Gastroesophageal sphincter (tissue), 4 donors: ENCODE data around the gene CCSER1. TPM values are rescaled to one million over a fixed set of nuclear protein-coding genes. Genes with fewer than 3 reads are reported as not detected.

Experiments
- ATAC-seq: fragments of 150-250 bp; one replicate; pipeline ENCODE4 v1.9.1; 2016; ENCODE audit warnings: mild to moderate bottlenecking, moderate library complexity
- H3K27ac ChIP-seq, 4 donors: fragments of 200-600 bp; sonication (generic) in 3 of 4; 1 replicate in 3 of 4; 2 replicates in 1 of 4; pipeline ENCODE4 v1.5.1; 2016 to 2019
- H3K27me3 ChIP-seq: fragments of 200-600 bp; sonication (generic); one replicate; pipeline ENCODE4 v1.5.1; 2019
- H3K36me3 ChIP-seq, 2 donors: fragments of 200-600 bp; sonication (generic); one replicate each; pipeline ENCODE4 v1.5.1; 2019; ENCODE audit warnings: control low read depth in 1 of 2
- H3K4me1 ChIP-seq, 3 donors: fragments of 200-600 bp; sonication (generic); 1 replicate in 2 of 3; 2 replicates in 1 of 3; pipeline ENCODE4 v1.5.1; 2016 to 2019; ENCODE audit warnings: control low read depth in 2 of 3
- H3K4me3 ChIP-seq, 2 donors: fragments of 200-600 bp; sonication (generic); one replicate each; pipeline ENCODE4 v1.5.1; 2019; ENCODE audit warnings: mild to moderate bottlenecking in 1 of 2, moderate library complexity in 1 of 2
- H3K9me3 ChIP-seq, 3 donors: fragments of 200-600 bp; sonication (generic); one replicate each; pipeline ENCODE4 v1.5.1; 2017 to 2019; ENCODE audit warnings: control low read depth in 2 of 3
- EP300 ChIP-seq: sonication (generic); formaldehyde crosslinking; IDR thresholded peaks from one replicate; pipeline ENCODE4 v1.6.1; 2017; ENCODE audit warnings: antibody characterized with exemption, mild to moderate bottlenecking
- POLR2A ChIP-seq, 2 donors: fragments of 450-650 bp; IDR thresholded peaks; one replicate each; pipeline ENCODE4 v1.6.1; 2017; ENCODE audit warnings: antibody characterized with exemption in 2 of 2, mild to moderate bottlenecking in 2 of 2, moderate library complexity in 1 of 2
- POLR2AphosphoS5 ChIP-seq: sonication (generic); formaldehyde crosslinking; IDR thresholded peaks from one replicate; pipeline ENCODE4 v1.6.1; 2017; ENCODE audit warnings: antibody characterized with exemption
- WGBS, 2 donors: methylation state at CpG; one replicate each; pipeline ENCODE4 v1.1.5; 2018; ENCODE audit warnings: low coverage in 1 of 2; 5-methylcytosine and 5-hydroxymethylcytosine counted together
- total RNA-seq, 4 donors: library from RNA; depleted of rRNA; stranded (reverse); fragments of >200 nt; gene quantifications; one replicate each; pipeline ENCODE4 v1.1.0, GENCODE V29; 2016
- TF ChIP-seq, protein P1 (sequence below), 4 experiments: fragments of 200-600 bp in 2 of 4; fragments of 450-650 bp in 2 of 4; sonication (generic) in 1 of 4; IDR thresholded peaks; one replicate each; pipeline ENCODE4 v1.5.1; 2017 to 2019; ENCODE audit warnings: antibody characterized with exemption in 4 of 4, mild to moderate bottlenecking in 2 of 4, moderate library complexity in 2 of 4

CCSER1 gene
- total RNA-seq, 4 donors from 2014 or later, result 2.4 to 9.3 (median 4.6) TPM

DNA sequence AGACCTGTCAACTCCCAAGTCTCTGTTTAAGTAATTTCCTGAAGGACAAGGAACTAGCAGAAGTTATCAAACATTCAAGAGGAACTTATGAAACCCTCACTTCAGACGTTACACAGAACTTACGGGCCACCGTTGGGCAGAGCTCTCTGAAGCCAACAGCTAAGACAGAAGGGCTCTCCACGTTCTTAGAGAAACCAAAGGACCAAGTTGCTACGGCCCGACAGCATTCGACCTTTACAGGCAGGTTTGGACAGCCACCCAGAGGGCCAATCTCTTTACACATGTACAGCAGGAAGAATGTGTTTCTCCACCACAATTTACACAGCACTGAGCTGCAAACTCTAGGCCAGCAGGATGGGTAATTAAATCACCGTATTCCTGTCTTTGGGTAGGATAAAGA lies 1471.5 kb downstream of the CCSER1 start:
- TF ChIP-seq, protein P1, sequence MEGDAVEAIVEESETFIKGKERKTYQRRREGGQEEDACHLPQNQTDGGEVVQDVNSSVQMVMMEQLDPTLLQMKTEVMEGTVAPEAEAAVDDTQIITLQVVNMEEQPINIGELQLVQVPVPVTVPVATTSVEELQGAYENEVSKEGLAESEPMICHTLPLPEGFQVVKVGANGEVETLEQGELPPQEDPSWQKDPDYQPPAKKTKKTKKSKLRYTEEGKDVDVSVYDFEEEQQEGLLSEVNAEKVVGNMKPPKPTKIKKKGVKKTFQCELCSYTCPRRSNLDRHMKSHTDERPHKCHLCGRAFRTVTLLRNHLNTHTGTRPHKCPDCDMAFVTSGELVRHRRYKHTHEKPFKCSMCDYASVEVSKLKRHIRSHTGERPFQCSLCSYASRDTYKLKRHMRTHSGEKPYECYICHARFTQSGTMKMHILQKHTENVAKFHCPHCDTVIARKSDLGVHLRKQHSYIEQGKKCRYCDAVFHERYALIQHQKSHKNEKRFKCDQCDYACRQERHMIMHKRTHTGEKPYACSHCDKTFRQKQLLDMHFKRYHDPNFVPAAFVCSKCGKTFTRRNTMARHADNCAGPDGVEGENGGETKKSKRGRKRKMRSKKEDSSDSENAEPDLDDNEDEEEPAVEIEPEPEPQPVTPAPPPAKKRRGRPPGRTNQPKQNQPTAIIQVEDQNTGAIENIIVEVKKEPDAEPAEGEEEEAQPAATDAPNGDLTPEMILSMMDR (IDR thresholded peaks at IDR 0.05), result no peak
- no peak for TF ChIP-seq EP300
- no peak for TF ChIP-seq POLR2AphosphoS5
- no peak for TF ChIP-seq POLR2A (IDR thresholded peaks at IDR 0.05)
- Histone ChIP-seq H3K4me3 (no peak overlapping the region), H3K4me1 (no peaks in the 10 kb centered on the region), H3K9me3 (no peaks in the 10 kb centered on the region), H3K27ac (no peak overlapping the region), H3K27me3 (no peaks in the 10 kb centered on the region), H3K36me3 (no peaks in the 10 kb centered on the region)
- ATAC-seq, result no peak
- 89 to 92% methylated on average over 2 to 8 of the region's 8 CpGs for WGBS, 2 donors

DNA sequence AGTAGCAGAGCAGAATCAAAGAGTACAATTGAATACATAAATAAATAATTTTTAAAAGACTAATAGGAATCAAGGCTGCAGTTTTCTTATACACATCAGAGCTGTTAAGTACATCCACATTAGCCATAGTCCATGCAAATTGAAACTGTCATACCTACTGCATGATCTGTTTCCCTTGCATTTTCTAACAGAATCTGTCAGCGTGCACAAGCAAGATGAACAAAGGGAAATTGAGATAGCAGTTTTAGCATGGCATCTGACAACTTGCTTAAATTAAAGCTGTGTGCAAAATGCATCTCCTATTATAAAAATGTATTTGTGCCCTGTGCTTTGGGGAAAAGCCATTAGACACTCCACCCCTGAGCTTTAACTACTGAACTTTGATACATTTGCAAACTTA lies 1473.1 kb downstream of the CCSER1 start:
- H3K9me3 ChIP-seq, result no peaks in the 10 kb centered on the region
- H3K4me3 ChIP-seq, result no peak overlapping the region
- TF ChIP-seq EP300 (no peak), POLR2A (IDR thresholded peaks at IDR 0.05) (no peak), POLR2AphosphoS5 (no peak)
- TF ChIP-seq, protein P1 (IDR thresholded peaks at IDR 0.05), result no peak
- H3K27me3 ChIP-seq, result no peaks in the 10 kb centered on the region
- no peaks in the 10 kb centered on the region for H3K36me3 ChIP-seq
- 67 to 100% methylated on average over 1 of the region's 1 CpG for WGBS, 2 donors
- ATAC-seq, result no peak
- H3K27ac ChIP-seq, result no peak overlapping the region
- H3K4me1 ChIP-seq, result no peaks in the 10 kb centered on the region

DNA sequence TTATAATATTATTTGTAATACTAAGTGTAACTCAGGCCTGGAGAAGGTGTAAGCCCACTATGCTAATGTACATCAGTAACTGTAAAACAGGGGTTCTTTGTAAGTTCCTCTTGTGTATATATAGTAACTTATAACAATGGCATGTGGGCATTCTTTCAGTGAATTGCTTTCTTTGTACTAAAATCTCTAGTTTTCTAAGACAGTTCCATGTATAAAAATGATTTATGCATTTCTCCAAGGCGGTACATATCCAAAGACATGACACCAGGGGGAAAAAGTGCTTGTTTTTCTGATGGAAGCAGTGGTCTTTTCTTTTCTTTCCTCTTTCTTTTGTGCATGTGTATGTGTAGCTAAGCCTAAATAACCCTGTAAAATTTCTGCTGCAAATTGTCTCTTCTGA lies 1474.2 kb downstream of the CCSER1 start:
- no peak for ATAC-seq
- no peaks in the 10 kb centered on the region for H3K4me1 ChIP-seq
- no peaks in the 10 kb centered on the region for H3K36me3 ChIP-seq
- H3K4me3 ChIP-seq, result no peak overlapping the region
- H3K9me3 ChIP-seq, result no peaks in the 10 kb centered on the region
- no peak overlapping the region for H3K27ac ChIP-seq
- WGBS, 2 donors, result 80 to 84% methylated on average over 1 of the region's 1 CpG
- TF ChIP-seq, protein P1 (IDR thresholded peaks at IDR 0.05), result no peak
- no peak for TF ChIP-seq POLR2A (IDR thresholded peaks at IDR 0.05)
- TF ChIP-seq EP300, result no peak
- TF ChIP-seq POLR2AphosphoS5, result no peak
- no peaks in the 10 kb centered on the region for H3K27me3 ChIP-seq

DNA sequence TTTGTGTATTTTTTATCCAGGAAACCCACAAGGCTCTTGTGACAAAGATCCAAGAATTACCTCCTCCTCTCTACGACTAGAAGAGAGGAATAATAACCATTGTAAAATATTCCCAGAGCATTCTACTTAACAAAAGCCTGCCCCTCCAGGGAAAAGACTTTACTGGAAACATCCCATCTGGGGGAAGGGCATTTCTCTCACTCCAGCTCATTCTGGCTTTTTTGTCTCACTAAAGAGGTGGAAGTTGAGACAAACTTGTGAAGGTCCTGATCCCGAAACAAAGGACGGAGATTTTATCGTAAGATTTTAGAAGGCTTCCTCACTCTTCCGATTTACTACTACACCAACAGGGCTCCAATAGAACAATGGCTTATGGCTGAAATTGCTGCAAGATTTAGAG lies 1484.6 kb downstream of the CCSER1 start:
- H3K27me3 ChIP-seq, result no peaks in the 10 kb centered on the region
- no peaks in the 10 kb centered on the region for H3K4me1 ChIP-seq
- H3K9me3 ChIP-seq, result peaks cover 0 to 6% (median 0%) of the 10 kb centered on the region in 3 donors
- H3K4me3 ChIP-seq, result no peak overlapping the region
- WGBS, 2 donors, result 91 to 97% methylated on average over 4 of the region's 5 CpGs
- TF ChIP-seq POLR2A (IDR thresholded peaks at IDR 0.05) (no peak), EP300 (no peak), POLR2AphosphoS5 (no peak)
- TF ChIP-seq, protein P1 (IDR thresholded peaks at IDR 0.05), result no peak
- no peak overlapping the region for H3K27ac ChIP-seq
- no peak for ATAC-seq
- no peaks in the 10 kb centered on the region for H3K36me3 ChIP-seq

DNA sequence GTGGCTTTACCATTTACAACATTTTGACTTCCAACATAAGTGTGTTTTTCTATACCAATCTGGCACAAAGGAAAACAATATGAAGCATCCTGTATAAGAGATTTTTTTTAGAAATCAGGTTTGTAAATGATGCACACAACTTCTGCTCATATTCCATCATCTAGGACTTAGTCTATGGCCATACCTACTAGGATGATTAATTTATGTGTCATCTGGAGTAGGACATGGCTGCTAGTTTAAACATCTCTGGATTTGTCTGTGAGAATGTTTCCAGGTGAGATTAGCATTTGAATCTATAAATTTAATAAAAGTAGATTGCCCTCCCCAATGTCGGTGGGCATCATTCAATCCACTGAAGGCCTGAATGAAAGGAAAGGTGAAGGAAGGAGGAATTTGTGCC lies 1493.8 kb downstream of the CCSER1 start:
- WGBS, 2 donors, result 90% methylated on average over 1 of the region's 1 CpG; no CpG with 5 or more reads in 1 of the 2 donors

More for the DNA sequence above, 1493.8 kb downstream of the CCSER1 start:
- TF ChIP-seq, protein P1 (IDR thresholded peaks at IDR 0.05), result no peak
- no peak for TF ChIP-seq POLR2AphosphoS5
- no peak for TF ChIP-seq EP300
- TF ChIP-seq POLR2A (IDR thresholded peaks at IDR 0.05), result no peak
- Histone ChIP-seq H3K4me1 (no peaks in the 10 kb centered on the region), H3K4me3 (no peak overlapping the region), H3K36me3 (no peaks in the 10 kb centered on the region), H3K27me3 (no peaks in the 10 kb centered on the region), H3K9me3 (no peaks in the 10 kb centered on the region), H3K27ac (no peak overlapping the region)
- ATAC-seq, result no peak
